ENCODE data around the gene B4GALT2.

The B4GALT2 gene

DNA sequence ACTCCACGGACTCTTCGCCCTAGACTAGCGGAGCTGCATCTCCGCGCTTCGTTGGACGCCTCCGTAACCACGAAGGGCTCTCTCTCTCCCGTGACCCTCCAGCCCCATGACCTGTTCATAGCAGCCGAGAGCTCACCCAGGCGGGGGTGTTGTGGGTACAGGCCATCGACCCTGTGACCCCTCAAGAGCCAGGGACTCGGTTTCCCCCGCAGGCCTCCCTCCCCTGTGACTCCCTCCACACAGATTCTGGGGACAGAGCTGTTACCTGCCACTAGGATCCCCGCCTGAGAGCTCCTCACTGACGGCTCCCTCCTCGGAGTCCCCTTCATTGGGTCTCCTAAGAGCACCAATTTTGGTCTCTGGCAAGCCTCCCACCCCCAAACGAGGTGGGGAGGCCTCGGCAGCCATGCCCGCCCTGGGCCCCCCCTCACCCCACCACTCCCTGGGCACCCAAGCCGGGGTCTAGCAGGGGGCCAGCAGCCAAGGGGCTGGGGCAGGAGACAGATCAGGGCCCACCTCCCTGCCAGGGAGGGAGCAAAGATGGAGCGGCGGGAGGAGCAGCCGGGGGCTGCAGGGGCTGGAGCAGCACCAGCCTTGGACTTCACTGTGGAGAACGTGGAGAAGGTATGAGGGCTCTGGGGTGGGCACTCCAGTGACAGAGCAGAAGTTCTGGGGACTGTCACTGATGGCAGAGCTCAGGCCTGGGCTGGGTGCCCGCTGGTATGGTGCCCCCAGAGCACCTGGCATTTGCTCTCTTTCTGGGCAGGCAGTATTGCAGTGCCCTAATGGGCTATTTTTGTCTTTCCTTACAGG lies 31.7 kb upstream of the B4GALT2 start:
- no peak for DNase-seq

DNA sequence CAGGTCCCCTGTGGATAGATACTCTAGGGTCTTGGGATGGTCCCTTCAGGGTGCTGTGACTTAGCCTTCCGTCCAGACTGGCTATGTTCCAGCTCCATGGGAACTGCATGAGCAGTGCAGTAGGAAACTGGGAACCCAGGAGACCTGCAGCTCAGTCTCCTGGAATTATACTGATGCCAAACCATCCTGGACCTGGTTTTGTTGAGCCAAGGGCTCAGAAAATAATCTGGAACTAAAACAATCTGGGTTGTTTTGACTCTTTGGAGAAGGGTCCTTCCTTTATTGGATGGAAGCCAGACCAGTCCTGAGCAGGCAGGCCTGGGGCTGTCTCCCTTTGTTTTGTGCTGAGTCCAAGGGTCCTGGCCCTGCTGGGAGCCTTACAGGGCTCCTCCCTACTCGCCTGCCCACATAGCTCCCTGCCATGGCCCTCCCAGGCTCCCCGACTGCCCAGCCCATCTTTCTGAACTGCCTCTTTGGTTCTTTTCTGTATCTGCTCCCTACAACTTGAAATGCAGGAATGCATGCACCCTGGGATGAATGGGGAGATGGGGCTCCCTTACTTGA lies 31.1 kb upstream of the B4GALT2 start:
- no peak for DNase-seq

DNA sequence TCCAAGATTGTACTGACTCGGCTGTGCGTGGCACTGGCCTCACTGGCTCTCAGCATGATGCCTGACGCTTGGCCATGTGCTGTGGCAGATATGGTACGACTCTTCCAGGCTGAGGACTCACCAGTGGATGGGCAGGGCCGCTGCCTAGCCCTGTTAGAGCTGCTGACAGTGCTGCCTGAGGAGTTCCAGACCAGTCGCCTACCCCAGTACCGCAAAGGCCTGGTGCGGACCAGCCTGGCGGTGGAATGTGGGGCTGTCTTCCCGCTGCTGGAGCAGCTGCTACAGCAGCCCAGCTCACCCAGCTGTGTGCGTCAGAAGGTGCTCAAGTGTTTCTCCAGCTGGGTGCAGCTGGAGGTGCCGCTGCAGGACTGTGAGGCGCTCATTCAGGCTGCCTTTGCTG lies 29.3 kb upstream of the B4GALT2 start:
- no peak for DNase-seq

DNA sequence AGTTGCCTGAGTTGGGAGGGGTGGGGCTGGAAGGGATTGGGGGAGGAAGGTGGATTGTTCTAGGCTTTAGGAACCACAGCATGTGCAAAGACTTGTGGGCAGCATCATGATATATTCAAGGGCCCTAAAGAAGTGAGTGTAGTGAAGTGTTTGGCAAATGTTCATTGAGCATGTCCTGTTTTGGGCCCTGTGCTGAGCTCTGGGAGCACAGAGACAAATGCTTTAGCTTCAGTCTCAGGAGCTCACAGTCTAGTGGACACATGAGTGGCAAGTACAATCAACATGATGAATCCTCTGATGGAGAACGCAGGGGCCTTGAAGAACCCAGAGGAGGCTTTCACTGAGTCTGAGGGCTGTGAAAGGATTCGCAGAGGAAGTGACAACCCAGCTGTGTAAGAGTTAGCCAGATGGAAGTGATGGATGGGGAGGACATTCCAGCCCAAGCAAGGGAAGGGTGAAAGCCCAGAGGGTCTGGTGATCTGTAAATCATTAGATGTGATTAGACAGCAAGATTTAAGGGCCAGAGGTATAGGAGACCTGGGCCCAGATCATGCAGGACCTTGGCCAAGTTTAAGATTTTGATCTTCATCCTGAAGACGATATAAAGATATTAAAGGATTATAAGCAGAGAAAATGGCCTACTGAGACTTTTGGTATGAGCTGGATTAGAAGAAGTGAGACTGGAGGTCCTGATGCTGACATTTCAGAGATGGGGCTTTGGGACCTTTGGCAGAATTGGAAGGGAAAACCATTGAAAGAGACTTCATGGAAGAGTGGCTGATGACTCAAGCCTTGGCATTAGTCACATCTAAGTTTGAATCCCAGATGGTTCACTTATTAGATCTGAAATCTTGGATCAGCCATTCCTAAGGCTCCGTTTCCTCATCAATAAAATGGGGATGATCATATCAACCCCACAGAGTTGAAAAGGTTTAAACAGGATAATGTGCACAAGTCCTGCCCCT lies 27.7 kb upstream of the B4GALT2 start:
- no peak for DNase-seq

DNA sequence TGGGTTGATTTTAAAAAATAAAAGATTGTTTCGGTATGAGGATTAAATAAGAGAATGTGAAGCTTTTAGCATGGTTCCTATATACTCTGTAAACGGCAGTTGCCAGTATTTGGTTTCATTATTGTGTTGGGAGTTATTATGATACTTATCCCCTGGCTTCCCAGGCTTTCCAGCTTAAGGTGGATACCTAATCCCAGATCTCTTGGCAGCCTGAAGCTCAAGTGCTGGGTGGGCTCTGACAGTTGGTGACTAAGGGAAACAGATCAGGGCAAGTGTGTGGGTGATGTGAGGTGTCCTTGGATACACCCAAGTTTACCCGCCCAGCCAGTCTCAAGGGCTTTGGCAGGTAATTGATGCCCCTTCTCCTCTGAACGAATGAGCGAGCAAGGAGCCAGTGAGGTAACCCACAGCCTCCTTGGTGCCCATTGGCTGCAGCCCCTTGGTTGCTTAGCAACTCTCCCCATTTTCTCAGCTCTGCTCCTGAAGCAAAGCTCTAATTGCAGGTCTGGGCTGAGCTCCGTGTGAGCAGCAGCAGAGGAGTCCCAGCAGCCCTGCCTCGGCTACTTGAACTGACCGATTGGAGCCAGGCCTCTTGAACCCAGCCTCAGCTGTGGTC lies 26.2 kb upstream of the B4GALT2 start:
- DNase-seq, result no peak

DNA sequence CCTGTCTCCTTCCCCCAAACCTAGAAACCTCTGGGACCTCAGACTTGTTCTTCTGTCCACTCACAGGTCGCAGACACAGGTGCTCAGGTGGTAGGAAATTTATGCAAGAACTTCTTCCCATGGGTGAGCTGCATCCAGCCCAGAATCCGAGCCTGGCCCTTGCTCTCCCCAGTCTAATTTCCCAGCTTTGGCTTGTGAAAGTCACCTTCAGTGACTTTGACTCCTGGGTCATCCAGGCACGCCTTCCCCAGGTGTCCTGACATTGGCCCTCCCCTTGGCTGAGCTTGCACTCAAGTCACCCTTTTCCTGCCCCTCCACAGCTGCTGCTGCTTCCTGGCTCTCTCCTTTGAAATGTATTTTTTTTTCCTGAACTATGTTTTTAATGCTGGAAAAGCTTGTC lies 25.6 kb upstream of the B4GALT2 start:
- no peak for DNase-seq

DNA sequence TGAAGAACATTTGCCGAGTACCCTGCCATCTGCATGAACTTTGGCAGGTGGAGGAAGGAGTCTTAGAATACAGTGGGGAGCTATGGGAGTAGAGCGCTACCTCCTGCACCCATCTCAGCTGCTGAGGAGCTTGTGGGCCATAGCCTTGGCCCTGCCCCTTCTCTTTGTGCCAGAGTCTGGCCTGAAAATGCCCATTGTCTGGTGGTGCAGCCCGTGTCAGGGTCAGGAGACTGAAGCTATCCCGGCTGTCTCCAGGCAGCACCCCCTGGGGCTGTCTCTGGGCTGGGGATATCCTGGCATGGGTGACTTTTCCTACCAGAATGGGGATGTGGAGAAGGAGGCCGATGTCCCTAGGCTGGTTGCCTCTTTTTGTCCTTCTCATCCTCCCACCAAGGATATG lies 25.0 kb upstream of the B4GALT2 start:
- DNase-seq, result no peak

DNA sequence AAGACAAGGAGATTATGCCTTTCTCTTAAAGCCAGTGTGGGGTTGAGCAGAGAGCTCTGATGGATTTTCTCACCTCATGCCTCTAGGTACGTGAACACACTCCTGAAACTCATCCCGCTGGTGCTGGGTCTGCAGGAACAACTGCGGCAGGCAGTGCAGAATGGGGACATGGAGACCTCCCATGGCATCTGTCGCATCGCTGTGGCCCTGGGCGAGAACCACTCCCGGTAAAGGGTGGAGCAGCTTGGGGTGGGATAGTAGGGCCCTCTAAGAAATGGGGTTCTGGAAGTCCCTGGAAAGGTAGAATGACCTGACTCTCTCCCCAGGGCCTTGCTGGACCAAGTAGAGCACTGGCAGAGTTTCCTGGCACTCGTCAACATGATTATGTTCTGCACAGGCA lies 22.8 kb upstream of the B4GALT2 start:
- no peak for DNase-seq

DNA sequence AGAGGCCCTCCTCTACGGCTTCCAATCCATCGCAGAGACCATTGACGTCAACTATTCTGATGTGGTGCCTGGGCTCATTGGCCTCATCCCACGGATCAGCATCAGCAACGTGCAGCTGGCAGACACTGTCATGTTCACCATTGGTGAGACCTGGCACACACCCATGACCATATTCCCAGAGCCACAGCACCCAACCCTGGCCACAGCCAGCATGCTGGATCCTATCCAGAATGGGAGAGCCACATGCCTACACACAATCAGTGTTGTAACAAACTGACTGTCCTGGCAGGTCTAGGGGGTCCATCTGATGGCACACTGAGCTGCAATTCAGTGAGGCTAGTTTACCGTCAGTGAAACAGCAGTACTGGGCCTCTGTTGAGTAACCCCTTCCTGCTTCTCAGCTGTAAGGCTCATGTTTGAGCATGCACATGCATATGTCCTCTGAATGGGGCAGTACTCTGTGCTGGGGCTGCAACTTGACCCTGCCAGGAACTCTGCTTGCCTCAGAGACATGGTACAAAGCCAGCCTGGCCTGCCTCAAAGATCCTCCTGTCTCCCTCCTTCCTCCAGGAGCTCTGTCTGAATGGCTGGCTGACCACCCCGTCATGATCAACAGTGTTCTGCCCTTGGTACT lies 21.5 kb upstream of the B4GALT2 start:
- DNase-seq, result no peak

DNA sequence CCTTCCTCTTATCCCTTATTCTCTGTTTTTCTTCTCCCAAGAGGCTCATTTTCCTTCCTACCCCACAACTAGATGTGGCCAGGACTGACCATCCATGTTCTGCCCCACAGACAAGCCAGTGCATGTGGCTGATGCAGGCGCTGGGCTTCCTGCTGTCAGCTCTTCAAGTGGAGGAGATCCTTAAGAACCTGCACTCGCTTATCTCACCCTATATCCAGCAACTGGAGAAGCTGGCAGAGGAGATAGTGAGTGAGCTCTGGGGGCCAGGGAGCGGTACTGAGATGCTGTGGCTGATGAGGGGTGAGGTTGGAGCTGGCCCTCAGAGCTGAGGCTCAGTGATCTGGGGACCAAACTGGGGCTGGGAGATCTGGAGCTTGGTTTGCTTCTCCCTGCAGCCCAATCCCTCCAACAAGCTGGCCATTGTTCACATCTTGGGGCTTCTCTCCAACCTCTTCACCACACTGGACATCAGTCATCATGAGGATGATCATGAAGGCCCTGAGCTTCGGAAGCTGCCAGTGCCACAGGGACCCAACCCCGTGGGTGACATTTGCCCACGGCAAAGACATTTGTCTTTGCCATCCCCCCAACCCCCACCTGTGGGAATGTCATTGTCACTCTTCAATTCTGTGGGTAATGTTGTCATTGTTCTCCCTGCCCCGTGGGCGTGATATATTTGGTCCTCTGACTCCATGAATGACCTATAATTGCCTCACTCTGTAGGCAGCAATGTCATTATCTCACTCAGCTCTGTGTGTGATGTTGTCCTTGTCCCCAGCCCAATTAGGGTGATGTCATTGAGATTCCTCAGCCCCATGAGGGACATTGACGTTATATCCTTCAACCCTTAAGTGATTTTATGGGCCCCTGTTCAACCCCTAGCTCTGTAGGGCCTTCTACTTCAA lies 20.4 kb upstream of the B4GALT2 start:
- no peak for DNase-seq

DNA sequence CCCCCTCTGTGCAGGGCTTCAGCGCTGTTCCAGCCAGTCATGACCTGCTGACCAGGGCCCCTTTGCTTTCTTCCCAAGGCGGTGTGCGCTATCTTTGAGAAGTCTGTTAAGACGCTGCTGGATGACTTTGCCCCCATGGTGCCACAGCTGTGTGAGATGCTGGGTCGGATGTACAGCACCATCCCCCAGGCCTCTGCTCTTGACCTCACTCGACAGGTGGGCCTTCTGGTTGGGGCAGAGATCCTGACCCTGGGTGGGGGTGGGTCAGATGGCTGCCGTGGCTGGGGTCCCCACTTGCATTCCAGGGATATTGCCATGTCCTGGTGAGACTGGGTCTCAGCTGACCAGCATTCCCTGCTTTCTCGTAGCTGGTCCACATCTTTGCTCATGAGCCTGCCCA lies 18.2 kb upstream of the B4GALT2 start:
- no peak for DNase-seq

DNA sequence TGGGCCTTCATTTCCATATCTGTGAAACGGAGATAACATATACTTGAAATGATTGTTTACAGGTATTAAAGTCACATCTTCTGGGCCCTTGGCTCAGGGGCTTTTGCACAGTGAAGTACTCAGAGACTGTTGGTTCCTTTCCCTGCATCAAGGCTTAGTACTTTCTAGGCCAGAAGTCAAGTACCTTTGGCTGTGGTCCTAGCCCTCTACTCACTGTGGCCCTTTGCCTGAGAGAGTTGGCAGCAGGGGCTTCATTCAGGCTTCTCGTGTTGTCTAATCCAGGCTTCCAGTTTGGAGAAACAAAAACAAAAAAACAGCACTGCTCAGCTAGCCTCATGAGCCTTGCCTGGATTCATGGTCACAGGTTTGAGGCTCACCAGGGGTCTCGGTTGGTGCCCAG lies 17.3 kb upstream of the B4GALT2 start:
- DNase-seq, result no peak

DNA sequence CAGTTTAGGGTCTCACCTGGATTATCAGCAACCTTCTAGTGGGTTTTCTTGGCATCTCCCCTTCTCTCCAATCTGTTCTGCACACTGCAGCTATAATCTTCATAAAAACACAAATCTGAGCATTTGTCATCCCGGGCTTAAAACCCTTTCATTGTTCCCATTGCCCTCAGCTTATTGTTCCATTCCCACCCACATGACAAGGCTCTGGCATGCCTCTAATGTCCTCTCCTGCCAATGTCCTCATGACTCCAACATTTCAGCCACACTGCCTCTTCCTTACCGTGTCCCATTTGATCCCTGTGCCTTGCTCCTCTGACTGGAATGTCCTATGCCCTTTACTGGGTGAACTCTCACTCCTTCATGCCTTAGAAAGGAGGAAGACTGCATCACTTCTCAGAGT lies 16.7 kb upstream of the B4GALT2 start:
- DNase-seq, result no peak

DNA sequence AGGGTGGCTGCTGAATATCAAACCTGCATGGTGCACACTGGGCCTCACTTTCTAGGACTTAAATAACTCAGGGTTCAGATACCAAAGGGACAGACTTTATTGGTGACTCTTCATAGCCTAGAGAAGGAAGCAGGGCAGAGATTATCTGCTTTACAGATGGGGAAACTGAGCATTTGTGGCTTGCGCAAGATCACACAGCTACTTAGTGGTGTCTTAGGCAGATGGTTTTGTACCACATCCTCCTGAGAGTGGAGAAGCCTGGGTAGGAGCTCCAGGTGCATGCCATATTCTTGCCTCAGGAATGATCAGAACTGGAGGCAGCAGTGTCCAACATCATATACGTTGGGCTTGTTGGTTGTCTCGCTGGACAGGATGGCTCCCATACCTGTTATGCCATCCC lies 16.0 kb upstream of the B4GALT2 start:
- DNase-seq, result no peak

DNA sequence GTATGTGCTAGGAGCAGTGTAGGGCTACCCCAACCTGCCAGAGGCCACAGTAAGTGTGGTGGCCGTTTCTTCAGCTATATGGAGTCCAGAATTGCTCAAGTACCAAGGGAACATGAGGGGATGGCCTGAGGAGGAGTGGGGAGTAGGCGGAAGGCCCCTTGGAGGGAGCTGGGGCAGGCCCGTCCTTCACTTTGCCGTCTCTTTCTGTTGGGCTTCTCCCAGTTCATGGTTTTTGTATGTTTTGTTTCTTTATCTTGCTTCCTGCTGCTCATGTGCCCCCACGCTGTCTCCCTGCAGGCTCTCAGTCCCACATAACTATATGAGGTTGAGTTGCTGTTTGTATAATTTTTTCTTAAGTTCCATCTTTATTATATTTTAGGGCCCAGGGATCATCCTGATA lies 15.1 kb upstream of the B4GALT2 start:
- no peak for DNase-seq

DNA sequence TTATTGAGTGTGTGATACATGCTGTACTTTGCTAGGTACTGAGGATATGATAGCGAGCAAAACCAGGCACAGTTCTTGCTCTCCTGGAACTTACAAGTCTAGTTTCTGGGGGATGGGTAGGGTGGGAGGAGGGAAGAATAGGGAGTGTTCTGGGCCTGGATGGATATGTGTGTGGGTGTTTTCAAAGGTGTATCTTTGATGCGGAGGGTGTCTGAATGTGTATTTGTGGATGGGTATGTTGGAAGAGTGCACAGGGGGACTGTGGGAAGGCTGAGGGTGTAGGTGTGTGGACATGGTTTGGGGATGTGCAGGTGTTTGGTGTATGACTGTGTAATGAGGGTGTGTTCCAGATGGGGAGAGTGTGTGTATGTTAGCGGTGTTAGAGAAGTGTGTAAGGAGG lies 13.7 kb upstream of the B4GALT2 start:
- DNase-seq, result no peak

DNA sequence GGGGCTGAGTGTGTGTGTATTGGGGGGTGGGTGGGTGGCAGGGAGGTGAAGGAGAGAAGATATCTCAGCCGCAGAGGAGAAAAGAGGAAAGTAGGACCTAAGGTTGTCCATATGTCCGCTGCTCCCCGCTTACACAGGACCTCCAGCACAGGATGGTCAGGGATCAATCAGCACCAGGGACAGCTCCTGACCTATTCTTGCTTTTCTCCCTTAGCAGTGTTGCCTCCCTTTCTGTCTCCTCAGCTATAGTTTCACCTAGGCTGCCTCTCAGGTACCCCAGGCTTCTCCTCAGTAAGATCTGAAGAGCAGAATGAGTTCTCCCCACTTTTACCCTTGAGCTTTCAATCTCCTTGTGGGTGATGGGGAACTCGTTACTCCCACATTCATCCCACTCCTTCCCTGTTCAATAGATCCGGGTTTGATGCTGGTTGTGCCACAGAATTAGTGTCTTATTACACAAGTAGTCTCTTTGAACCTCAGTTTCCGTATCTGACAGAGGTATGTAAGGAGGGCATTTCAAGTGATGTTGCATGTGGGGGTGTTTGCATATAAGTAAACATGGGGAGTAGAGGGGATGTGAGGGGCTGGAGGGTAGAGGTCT lies 10.6 kb upstream of the B4GALT2 start:
- no peak for DNase-seq

DNA sequence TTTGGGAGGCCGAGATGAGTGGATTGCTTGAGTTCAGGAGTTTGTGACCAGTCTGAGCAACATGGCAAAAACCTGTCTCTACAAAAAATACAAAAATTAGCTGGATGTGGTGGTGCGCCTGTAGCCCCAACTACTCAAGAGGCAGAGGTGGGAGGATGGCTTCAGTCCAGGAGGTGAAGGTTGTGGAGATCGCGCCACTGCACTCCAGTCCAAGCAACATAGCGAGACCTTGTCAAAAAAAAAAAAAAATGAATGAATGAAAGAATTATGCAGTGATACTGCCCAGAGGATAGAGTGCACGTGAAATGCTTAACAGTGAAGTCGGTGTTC lies 9.6 kb upstream of the B4GALT2 start:
- no peak for DNase-seq

DNA sequence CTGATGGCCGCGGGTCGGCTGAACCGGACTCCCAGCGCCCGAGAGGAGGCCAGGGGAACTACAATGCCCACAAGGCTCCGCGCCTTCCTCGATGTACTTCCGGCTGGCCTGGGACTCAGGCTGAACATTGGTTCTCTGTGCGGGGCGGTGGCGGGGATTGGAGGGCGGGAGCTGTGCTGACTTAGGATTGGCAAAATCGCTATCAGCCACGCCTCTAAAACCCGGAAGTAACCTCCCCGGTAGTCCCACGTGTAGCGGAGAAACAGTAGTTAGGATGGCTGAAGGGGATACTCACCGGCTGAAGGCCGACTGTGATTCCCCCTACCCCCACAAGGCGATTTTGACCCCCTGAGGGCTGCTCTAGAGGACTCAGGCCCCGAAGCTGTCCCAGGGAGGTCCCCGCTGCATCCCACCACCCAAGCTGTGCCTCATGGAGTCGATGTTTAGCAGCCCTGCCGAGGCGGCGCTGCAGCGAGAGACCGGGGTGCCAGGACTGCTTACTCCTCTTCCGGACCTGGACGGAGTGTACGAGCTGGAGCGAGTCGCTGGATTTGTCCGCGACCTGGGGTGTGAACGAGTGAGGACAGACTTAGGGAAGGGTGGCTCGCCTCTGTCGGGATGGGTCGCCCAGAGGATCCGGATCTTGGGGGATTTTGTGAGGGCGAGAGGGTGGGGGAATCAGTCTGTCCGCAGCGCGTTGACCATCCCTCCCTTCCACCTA lies 9.1 kb upstream of the B4GALT2 start, which contains the start of gene DPH2:
Gene DPH2, plus strand, starts transcription at position 265 of the 721 bp plus-strand sequence. Its CDS starts 166 bp downstream, at position 431.
- DNase-seq, result peak; percentile 98

DNA sequence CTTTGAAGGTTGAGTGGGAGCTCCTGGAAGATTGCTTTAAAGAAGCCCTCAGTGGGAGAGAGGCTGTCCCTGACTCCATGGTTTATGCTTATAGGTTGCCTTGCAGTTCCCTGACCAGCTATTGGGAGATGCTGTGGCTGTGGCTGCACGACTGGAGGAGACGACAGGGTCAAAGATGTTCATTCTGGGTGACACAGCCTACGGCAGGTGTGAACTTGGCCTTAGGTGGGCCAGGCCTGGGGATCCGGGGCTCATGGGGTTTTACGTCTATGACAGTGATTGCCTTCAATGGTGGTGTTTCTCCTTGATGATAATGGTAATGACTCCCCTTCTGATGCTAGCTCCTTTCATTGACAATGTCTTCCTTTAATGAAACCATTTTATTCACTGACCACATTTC lies 8.5 kb upstream of the B4GALT2 start:
- DNase-seq, result no peak

DNA sequence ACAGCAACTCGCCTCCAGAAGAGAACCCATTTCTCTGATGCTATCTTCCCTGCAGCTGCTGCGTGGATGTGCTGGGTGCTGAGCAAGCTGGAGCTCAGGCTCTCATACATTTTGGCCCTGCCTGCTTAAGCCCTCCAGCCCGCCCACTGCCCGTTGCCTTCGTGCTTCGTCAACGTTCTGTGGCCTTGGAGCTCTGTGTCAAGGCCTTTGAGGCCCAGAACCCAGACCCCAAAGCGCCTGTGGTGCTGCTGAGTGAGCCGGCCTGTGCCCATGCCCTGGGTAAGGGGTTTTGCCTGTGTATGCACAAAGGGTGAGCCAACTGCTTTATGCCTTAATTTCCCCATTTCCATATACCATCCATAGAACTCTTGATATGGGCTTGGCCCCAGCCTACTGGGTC lies 8.1 kb upstream of the B4GALT2 start:
- DNase-seq, result no peak
